PC-9 (cell line): ENCODE measurements around the gene LPAR1.

Experiments used
- CTCF ChIP-seq: fragments of 200-600 bp; sonication (generic); conservative IDR thresholded peaks from 2 replicates; pipeline ENCODE4 v1.6.1; 2017; ENCODE audit warnings: mixed run types, antibody characterized with exemption, mild to moderate bottlenecking, moderate library complexity
- EZH2 ChIP-seq: fragments of 200-600 bp; sonication (generic); IDR thresholded peaks from 2 replicates; pipeline ENCODE4 v1.8.0; 2017; ENCODE audit warnings: antibody characterized with exemption, low read depth

- TF ChIP-seq EZH2, result no peak
- TF ChIP-seq CTCF, result no peak
These were observed 190.6 kb downstream of the LPAR1 start for GRCh38 chr9:110847671-110848070.
